Adrenal gland (tissue), 5 donors: ENCODE results near the gene UROC1.

Experiments used
- CTCF ChIP-seq, 6 experiments: fragments of 450-650 bp in 4 of 6; fragments of 200-600 bp in 2 of 6; sonication (generic) in 1 of 6; IDR thresholded peaks; 1 replicate in 5 of 6; 2 replicates in 1 of 6; pipeline versions ENCODE4 v1.5.1 to v1.8.0; 2016 to 2021; ENCODE audit warnings: antibody characterized with exemption in 6 of 6, mild to moderate bottlenecking in 2 of 6, moderate library complexity in 1 of 6
- POLR2A ChIP-seq, 2 donors: fragments of 450-650 bp; IDR thresholded peaks; one replicate each; pipeline ENCODE4 v1.6.1; 2017; ENCODE audit warnings: antibody characterized with exemption in 2 of 2, mild to moderate bottlenecking in 2 of 2, moderate library complexity in 1 of 2
- donor health status: DM: no; HTN: no; CAD: no.

- no peak for TF ChIP-seq CTCF (IDR thresholded peaks at IDR 0.05)
- TF ChIP-seq POLR2A (IDR thresholded peaks at IDR 0.05), result no peak
Measured at GRCh38 chr3:126557415-126557745, 39.8 kb upstream of the UROC1 start.
